ENCODE measurements around the gene B3GNT5. TPM values are rescaled to one million over a fixed set of nuclear protein-coding genes. Genes with fewer than 3 reads are reported as not detected.

The B3GNT5 gene
- total RNA-seq, 4 donors from 2014 or later: 26.3 to 69.9 (median 29.3) TPM

GRCh38 chr3:183253528-183254486 is 754 bp downstream of the B3GNT5 start:
- no peaks in the 10 kb centered on the region for H3K9me3 ChIP-seq
- 0 to 1% methylated on average over 7 to 23 of the region's 111 CpGs for WGBS, 2 donors
- H3K27me3 ChIP-seq: no peaks in the 10 kb centered on the region
- TF ChIP-seq POLR2A (IDR thresholded peaks at IDR 0.05) (peak in 2 of 4 donors; percentile 26 to 41), CTCF (IDR thresholded peaks at IDR 0.05) (peak in 1 of 6 experiments; percentile 25)
- H3K4me1 ChIP-seq: peaks cover 0 to 55% (median 14%) of the 10 kb centered on the region in 3 donors
- intact Hi-C loops (cut with DNase I): no loop called here
- no peak for DNase-seq
- peak overlapping the region; percentile 75 to 96 (median 90) for H3K4me3 ChIP-seq
- peaks cover 0 to 6% (median 0%) of the 10 kb centered on the region in 3 donors for H3K36me3 ChIP-seq
- H3K27ac ChIP-seq: peak overlapping the region; percentile 94 to 99 (median 97)

DNA sequence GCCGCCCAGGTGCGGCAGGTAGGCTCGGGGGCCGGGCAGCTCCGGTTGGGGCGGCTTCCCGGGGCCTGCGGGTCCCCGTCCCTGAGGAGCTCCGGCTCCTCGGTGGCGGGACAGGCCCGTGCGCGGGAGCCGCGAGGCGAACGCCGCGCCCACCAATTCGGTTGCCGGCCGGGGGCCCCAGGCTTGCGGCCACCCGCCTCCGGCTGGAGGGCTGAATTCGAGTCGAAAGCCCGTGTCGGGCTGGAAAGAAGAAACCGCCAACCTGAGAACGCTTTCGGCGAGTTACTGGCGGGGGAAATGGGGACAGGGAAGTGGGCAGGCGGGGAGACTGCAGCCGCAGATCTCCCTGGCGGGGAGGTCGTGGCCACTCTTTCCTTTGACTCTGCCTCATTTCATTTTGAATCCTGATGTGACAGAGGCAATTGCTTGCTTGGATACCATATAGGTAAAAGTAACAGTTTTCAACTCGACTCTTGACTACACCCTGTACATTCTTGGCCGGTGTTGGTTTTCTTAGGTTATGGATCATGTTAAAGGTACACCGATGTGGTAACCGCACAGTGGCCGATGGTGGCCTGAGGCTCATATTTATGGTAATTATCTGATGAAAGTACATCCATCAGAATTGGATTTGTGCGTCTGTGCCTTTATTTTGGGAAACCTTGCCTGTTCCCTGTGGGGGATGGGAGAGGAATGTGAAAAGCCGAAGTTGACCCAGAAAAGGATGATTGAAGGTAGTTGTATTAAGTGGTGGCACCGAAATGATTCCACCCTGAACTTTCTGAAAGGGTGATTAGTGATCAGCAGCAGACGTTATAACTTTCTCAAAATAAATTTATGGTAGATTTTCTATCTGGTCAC is 1.7 kb downstream of the B3GNT5 start:
- H3K36me3 ChIP-seq: peaks cover 0 to 6% (median 0%) of the 10 kb centered on the region in 3 donors
- peak overlapping the region; percentile 75 to 96 (median 90) for H3K4me3 ChIP-seq
- peaks cover 8 to 65% (median 14%) of the 10 kb centered on the region in 3 donors for H3K4me1 ChIP-seq
- no peaks in the 10 kb centered on the region for H3K27me3 ChIP-seq
- WGBS, 2 donors: 32 to 38% methylated on average over 9 to 15 of the region's 49 CpGs
- TF ChIP-seq POLR2A (IDR thresholded peaks at IDR 0.05) (no peak), CTCF (IDR thresholded peaks at IDR 0.05) (peak in 1 of 6 experiments; percentile 3)
- intact Hi-C loops (cut with DNase I): no loop called here
- H3K9me3 ChIP-seq: no peaks in the 10 kb centered on the region
- DNase-seq: no peak
- H3K27ac ChIP-seq: peak overlapping the region; percentile 94 to 99 (median 97)

- H3K27ac ChIP-seq: peak overlapping the region; percentile 94 to 99 (median 97)
- intact Hi-C loops (cut with DNase I): no loop called here
- no peaks in the 10 kb centered on the region for H3K27me3 ChIP-seq
- H3K36me3 ChIP-seq: peaks cover 0 to 6% (median 0%) of the 10 kb centered on the region in 3 donors
- H3K4me1 ChIP-seq: peaks cover 12 to 71% (median 14%) of the 10 kb centered on the region in 3 donors
- peak overlapping the region; percentile 75 to 96 (median 90) for H3K4me3 ChIP-seq
- DNase-seq: no peak
- TF ChIP-seq CTCF (IDR thresholded peaks at IDR 0.05) (no peak), POLR2A (IDR thresholded peaks at IDR 0.05) (no peak)
- WGBS, 2 donors: 48% methylated on average over 4 of the region's 4 CpGs; no CpG with 5 or more reads in 1 of the 2 donors
- H3K9me3 ChIP-seq: no peaks in the 10 kb centered on the region
These were observed 2.3 kb downstream of the B3GNT5 start for GRCh38 chr3:183255348-183255730.

DNA sequence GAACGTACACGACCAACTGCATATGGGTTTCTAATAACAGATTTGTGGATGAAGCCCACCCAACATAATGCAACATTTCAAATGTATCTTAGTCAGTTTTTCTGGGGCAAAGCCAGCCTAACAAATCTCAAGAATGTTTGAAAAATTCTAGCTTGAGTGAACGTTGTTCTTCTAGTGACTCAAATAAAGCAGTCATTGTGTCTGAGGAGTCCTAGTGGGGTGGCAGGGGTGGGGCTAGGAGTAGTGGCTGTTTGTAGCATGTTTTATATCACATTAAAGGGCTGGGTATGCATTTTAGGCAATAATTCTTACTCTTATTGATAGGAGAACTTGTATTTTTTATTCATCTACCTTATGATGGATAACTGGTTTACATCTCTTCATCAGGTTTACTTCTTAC is 6.0 kb downstream of the B3GNT5 start:
- TF ChIP-seq CTCF (IDR thresholded peaks at IDR 0.05): no peak
- TF ChIP-seq POLR2A (IDR thresholded peaks at IDR 0.05): no peak
- no peaks in the 10 kb centered on the region for H3K9me3 ChIP-seq
- peaks cover 3 to 85% (median 27%) of the 10 kb centered on the region in 3 donors for H3K4me1 ChIP-seq
- H3K4me3 ChIP-seq: no peak overlapping the region
- peaks cover 0 to 6% (median 0%) of the 10 kb centered on the region in 3 donors for H3K36me3 ChIP-seq
- intact Hi-C loops (cut with DNase I): no loop called here
- no peaks in the 10 kb centered on the region for H3K27me3 ChIP-seq
- no peak for DNase-seq
- 68 to 75% methylated on average over 3 of the region's 3 CpGs for WGBS, 2 donors
- H3K27ac ChIP-seq: peak overlapping the region in 3 of 4 donors; percentile 63 to 82 (median 68)

Data from esophagus squamous epithelium (tissue), 5 donors.